Activated T-cell treated with anti-CD3 and anti-CD28 coated beads for 48 hours (primary cell): Measurements from ENCODE around the gene FAM241B.

Experiments
- DNase-seq: peaks from one replicate; pipeline ENCODE4 v3.0.0-alpha.2; 2020; ENCODE audit warnings: low read depth

Gene FAM241B

DNA sequence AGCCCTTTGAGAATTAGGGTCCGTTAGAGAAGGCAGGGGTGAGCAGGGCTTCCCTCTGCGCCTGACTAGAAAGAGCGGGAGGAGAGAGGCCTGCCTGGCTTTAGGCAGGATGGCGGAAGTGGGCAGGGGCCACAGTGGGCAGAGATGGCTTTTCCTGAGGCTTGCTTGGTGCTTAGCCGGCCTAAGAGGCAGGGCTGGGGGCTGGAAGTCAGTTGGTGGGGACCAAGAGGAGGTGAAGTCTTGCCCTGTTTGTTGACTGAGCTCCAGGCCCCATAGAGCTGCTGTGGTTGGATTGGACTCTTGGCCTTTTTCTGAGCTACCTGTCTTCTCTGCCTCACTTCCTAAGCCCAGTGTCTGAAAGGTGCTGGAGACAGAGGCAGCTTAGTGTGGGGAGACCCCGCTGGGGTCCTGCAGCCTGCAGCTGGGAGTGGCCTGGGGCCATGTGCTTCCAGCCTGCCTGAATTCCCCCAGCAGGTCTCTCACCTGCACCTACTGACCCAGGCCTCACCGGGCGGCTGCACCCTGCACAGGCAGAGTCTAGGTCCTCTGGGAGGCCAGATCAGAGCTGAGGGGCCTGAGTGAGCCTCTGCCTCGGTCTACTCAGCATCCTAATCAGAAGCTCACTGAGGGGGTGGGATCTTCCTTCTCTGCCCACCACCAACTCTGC, 4.8 kb downstream of the FAM241B start:
- no peak for DNase-seq

DNA sequence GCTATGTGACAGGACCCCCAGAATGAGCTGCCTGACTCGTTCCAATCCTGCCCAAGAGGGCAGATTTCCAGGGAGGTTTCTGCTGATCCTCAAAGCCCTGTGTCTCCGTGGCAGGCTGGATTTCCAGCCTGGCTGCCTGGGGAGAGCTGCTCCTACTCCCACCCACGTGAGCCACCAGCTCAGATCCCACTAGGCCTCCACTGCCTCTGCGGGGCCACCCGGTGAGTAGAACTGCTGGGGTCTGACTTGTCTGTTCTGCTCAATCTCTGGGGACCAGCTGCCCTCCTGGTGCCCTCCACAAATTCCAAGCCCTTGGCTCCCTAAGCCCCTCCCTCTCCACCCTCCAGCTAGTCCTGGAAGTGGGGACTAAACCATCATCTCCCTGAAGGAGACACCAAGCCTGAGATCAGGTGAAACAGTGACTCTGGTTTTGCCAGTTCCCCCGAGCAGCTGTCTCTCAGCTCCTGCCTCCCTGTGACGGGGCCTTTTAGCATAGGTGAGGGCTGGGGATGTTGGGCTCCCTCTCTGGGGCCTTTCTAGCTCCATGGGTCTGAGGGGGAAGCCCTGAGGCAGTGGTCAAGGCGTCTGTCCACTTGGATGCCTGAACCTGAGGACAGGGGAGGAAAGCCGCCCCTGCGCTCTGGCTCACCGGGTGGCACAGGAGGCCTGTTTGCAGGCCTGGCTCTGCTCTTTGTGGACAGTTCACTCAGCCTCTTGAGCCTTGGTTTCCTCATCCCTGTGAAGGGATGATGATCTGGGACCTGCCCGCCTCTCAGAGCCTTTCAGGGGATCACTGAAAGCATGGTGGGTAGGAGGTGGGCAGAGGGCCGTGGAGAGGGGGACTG, 5.6 kb downstream of the FAM241B start:
- no peak for DNase-seq

DNA sequence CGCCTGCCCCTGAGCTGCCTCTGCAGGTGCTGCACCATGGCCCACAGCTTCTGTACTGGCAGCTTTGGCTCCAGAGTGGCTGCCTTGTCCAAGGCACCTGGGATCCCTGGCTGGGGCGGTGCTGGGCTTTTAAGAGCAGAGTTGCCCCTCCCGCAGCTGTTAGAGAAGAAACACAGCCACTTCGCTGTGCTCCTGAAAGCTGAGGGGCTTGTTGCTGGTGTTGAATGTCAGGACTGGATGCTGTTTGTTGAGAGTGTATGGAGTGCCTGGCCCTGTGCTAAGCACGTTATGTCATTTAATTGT, 6.2 kb downstream of the FAM241B start:
- DNase-seq = no peak

DNA sequence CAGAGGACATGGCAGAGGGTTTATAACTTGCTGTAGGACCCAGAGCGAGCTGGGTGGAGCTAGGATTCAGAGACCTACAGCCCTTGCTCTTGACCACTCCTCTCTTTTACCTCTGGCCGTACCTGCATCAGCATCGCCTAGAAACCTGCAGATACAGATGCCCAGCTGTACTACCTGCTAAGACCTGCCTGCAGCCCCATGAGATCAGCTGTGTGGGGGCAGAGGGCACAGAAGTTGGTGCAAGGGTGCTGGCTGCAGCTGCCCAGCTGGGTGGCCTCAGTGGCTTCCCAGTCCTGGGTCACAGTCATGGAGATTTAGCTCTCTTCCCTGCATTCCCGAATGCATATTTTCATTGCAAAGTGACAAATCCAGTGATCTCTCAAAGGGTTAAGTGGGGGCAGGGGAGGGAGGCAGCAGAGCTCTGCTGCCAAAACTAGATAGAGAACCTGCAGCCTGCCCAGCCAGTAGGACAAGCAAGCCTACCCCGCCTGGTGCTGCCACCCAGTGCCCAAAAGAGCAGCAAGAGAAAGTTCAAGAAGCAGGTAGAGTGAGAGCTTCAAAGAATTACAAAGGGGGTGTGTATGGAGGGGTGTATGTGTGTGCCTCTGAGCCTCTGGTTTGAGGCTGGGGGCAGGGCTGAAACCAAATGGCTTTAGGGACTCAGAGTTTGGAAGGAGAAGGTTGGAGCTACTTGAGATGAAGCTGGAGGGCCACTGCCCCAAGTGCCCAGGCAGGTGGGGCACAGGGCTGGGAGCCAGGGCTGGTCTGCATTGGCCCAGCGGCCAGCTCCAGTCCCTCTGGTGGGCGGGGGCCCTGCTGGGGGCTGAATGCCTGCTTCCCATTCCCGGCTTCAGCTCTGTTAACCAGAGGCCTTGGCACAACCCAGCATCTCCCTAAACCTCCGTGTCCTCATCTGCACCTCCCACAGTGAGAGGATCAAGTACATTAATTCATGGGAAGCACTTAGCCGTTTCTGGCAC, 6.9 kb downstream of the FAM241B start:
- no peak for DNase-seq

DNA sequence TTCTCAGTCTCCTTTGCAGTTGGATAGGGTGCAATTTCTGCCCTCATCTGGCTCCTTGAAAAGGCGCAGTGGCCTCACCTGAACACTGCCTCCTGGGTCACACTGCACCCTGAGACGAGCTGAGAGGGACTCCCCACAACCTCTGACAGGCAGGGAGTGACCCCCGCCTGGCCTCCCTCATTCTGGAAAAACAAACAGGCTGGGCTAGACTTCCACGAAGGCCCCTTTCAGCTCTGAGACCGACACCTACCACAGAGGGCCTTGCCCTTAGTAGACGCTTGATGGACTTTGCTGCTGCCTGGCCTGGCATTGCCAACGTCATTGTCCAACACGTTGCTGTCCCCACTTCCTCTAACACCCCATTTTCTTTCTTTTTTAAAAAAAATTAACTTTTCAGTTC, 8.6 kb downstream of the FAM241B start:
- DNase-seq = no peak

DNA sequence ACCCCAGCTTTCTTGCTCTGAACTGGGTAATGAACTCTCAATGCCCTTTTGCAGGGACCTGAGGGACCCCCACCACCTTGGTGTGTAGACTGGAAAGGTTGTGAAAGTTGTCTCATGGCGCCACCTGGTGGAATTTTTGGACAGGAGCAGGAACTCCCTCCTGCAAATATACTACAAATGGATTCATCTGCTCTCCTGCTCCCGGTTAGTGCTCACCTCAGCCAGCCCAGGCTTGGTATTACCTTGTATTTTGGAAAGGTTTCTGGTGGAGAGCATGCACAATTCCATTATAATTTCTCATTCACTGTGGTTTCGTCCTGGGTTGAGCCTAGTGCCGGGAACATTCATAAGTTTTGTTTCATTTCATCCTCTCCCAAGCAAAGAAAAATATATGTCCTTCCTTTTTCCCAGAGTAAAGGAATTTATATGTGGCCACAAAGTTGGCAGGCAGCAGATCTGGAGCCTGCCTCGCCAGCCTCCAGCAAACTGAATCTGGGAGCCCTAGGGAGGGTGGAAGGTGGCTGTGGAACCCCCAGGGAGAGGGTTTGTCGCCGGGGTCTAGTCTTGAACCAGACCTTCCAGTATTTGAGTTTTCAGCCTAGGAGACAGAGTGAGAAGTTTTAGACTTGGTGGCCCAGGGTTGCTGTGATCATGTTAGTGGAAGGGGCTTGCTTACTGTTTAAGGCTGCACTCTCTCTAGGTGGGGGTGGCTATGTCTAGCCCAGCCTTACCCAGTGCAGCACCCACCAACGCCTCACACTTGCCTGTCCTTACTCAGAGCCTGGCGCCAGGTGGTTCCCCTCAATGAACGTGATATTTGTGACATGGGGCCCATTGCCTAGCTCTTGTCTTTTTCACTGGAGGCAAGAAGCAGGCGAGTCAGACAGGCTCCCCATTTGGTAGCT, 9.5 kb downstream of the FAM241B start:
- DNase-seq = peak; percentile 35

DNA sequence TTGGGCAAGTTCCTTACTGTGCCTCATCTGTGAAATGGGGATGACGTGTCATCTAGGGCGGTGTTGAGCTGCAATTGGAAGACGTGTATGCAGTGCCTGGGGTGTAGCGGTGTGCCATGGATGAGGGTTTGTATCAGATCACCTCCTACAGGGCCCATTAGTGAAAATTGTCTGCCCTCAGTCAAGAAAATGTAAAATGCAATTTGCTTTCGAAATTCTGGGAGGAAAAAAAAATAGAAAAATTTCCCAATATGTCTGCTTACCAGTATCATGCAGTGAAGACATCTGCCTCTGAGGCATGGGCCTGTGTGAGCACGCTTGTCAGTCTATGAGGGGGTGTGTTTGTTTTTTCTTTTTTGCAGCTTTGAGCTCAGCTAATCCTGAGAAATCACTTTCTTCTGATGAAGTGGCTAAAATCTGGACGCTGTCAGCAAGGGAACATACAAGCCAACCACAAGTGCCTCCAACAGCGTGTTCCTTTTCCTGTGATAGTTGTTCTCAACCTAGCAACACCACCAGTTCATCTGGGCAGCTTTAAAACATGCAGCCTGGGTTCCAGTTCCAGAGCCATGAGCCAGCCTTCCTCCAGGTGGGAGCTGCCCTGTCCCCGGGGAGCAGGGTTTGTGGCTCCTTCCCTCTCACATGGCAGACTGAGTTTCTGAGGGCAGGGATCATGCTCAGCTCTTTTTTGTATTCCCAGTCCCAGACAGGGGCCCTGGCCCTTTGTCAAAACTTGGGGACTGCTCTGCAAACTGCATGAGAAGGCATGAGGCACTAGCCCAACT, 10.3 kb downstream of the FAM241B start:
- no peak for DNase-seq

DNA sequence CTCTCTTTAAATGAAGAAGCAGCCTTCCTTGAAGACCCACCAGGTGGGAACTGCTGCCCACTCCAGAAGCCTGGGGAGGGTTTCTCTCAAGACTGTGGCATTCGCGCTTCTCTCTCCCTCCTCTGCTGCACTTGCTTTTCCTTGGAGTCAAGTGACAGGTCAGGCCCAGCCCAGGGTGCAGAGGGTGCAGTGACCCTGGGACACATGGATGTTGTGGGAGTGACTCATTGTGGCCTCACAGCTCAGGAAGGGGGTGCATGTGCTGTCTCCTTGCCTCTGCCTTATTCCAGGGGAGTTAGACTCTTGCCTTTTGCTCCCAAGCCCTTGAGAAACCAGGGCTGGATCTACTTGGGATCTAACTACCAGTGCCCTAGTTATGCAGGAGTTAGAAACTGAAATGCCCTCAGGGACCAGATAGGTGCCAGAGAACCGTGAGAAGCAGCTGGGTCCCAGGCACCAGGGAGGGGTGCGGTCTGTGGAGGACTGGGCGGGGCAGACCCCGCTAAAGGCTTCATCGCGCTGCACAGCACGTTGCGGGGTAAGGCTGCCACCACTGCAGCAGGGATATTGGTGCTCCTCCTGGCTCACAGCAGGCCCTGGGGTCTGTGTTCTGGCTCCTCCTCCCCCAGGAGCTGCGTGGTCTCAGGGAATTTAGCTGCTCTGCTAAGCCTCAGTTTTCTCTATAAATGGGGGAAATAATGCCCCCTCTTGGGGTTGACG, 11.4 kb downstream of the FAM241B start:
- no peak for DNase-seq

DNA sequence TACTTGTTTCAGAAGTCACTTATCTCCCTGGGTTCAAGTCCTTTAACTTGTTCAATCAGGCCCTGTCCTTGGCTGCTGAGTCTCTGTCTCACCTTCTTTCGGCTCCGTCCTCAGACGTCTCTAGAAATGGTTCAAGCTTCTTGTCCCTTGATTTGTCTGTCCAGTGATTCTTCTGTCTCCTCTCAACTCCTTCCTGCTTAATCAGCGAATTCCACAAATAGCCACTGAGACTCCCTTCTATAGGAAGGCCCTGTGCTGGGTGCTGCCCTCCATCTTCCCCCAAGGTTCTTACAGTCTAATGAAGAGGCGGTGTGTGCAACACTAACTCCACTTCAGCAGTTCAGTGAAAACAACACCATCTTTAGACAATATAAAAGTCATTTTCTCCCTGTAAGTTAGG, 12.7 kb downstream of the FAM241B start:
- DNase-seq = no peak

DNA sequence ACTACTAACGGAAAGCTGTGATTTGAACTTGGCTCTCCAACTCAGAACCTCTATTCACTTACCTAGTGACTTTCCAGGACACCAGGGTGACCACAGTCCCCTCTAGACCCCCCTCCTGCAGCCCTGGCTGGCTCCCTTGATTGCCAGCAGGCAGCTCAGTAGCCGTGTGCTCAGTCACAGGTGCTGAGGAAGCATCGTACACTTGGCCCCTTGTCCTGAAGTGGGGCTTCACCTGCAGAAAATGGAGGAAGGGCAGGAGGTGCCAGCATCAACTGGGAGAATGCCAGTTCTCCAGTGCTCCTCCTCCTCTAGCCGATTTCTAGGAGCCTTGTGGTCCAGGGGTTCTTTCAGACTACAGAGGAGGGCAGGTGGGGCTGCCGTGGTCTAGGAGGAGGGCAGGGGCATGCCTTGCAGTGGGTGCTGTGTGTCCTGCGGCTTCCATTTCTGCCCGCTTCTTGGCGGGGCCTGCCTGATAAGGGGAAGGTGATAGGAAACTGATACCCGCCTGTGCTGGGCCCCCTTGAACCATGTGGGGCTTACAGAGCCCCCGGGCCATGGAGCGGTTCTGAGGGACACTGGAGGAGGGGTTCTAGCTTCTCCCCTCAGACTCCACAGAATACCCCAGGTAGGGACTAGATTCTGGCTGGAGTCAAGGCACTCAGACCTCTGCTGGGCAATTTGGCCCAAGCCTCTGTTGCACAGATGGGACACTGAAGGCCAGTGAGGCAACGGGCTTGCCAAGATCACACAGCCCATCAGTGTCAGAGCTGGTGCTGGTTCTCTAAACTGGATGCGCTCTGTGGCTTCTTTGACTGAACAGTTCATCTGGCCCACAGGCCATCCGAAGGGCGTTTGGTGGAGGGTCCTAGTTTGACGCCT, 14.0 kb downstream of the FAM241B start:
- no peak for DNase-seq

DNA sequence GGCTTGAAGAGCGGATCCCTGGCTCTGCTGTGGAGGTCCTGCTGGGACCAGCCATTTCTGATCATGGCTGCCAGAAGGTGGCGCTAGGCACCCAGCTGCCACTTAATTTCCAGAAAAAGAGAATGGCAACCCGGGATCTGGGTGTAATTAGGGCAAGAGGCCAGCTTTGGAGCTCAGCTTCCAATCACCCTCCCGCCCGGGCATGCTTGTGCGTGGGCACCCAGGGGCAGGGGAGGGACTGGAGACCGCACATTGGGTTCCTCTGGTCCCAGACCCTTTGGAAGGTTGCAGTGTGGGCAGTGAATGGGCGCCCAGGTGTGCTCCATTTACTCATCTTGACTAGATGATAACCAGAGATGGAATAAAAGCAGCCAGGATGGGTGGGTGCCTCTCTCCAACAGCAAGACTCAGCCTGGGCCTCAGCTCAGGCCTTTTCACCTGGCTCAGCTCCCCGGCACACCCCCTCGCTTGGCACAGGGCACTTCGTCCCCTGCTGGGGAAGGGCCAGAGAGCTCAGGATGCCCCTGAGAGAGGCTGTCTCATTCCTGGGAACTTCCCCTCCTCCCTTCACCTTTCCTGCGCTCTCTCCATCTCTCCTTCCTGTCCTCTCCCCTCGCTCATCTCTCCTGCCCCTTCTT, 14.7 kb downstream of the FAM241B start:
- peak; percentile 42 for DNase-seq

DNA sequence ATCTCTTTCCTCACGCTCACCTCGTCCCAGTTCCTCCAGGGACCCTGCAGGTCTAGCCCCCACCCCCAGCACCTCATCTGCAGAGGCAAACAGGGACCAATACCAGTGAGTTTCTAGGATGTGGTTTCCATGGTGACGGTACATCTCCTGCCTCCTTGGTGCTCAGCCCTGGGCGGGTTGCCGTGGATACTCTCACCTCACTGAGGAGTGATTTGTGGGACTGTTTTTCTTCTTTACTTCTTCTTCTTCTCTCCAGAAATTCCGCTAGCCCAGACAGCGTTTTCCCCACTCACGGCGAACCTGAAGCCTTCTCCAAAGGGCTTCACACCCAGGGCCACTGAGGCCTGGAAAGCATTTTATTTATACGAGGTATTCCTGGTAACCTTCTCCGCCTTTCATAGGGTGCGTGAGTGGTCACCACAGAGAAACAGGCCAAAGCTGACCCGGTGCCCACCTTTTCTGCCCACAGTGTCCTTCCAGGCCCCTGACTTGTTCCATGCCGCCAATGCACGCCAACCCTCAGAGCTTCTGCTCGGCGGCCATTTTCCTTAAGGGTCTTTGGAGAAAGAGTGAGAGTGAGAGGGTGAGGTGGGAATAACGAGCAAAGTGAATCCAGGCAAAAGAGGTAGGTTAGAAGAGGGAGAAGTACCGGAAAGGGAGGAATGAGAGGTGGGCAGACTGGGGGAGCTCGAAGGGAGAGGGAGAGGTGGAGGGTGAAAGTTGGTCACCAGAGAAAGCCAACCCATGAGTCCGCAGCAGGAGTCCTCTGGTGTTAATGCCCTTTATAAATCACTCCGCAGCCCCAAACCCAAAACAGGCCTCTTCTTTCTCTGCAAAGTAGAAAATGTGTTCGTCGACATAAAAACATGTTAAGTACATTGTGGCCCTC, 15.5 kb downstream of the FAM241B start:
- no peak for DNase-seq

DNA sequence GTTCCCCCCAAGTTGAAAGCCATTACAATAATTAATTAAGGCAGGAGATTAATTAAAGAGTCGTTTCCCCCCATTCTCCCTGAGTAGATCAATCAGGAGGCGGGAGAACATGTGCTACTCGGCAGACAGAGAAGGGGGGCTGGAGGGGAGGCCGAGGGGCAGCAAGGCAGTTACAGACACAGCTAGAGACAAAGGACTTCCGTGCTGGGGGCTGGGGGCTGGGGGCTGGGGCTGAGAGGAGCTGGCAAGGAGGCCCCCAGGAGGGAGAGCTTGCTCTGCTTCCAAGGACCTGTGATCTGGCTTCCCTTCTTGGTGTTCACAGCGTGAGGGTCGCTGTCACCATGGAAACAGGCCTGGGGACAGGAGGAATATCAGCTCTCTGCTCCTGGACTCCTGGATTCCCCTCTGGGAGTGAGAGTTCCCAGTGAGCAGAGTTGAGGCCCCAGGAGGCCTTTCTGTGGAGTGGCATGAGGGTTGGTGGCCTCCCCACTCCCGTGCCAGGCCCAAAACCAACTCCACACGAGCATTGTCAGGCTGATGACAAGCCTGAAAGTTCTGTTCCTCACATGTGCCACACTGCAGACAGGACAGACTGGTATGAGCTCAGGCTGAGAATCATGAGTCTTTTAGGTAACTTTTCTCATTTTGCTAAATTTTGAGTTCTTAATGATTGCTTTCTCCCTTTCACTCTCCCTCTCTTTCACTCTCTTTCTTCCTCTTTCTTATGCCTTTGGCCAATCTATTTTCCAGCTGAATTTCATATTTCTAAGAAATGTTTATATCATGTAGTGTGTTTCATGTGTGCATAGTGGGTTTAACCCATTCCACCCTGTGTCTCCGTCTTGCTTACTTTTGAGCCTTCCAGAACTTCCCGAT, 16.4 kb downstream of the FAM241B start:
- no peak for DNase-seq

DNA sequence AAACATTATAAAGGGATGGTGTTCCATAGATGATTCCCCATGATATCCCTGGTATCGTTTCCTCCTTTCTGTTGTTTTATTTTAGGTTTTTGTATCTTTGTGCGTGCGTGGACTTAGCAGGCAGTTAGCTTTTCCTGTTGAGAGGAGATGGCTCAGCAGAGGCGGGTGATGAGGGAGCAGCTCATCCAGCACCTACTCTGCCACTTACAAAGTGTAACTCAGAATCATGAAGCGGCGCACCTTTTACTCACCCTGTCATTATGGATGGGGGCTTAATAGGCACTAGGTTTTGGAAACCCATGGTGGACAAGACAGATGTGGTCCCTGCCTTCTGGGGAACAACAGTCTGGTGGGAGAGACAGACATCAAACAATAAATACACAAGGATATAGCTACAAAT, 17.1 kb downstream of the FAM241B start:
- no peak for DNase-seq

DNA sequence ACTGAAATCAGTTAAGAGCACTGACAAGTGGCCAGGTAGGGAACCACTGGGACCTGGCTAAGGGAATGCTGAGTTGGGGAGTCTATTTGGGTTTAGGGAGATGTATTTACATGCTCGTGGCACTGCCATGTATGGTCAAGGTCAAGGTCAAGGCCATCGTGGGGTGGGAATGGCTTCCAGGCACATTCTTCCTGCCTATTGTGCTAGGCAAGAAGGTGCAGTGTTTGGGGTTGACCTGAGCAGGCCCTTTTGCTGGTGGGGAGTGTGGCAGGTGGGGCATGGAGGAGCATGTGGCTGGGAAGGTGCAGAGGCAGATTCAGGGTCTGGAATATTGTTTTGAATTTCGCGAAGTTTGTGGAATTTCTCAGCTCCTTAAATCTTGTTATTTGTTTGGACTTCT, 17.8 kb downstream of the FAM241B start:
- no peak for DNase-seq

DNA sequence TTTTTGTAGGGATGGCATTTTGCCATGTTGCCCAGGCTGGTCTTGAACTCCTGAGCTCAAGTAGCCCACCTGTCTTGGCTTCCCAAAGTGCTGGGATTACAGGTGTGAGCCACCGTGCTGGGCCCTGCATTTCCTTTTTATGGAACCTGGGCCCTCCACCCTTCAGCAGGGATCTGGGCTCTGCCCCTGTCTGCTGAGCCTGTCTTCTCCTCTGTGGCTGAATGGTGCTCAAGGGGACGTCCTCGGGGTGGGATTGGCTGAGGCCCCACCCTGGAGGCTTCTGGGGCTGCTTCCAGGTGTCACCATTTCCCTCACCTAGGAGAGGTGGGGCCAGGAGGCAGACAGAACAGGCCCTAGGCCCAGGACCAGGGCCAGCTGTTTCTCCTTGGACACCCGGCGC, 18.4 kb downstream of the FAM241B start:
- no peak for DNase-seq
